Stimulated activated CD4-positive, alpha-beta T cell treated with anti-CD3 and anti-CD28 coated beads, Interleukin-2, amount 100 ng/mL, for 24 hours (primary cell): Measurements from ENCODE around the gene GZMM.

Experiments used
- DNase-seq, 2 donors: peaks; one replicate each; pipeline ENCODE4 v3.0.0-alpha.2; 2020

The GZMM gene

GRCh38 chr19:543910-544608 is at the start of gene GZMM:
Gene GZMM (plus strand): TSS chr19:544053. CDS start chr19:544072, 19 bp downstream.
- DNase-seq, result peak; percentile 74 to 76

GRCh38 chr19:494171-495080 is 49.4 kb upstream of the GZMM start:
- DNase-seq, result no peak

- DNase-seq, result no peak
Observed at GRCh38 chr19:495081-495401, 48.8 kb upstream of the GZMM start.

- DNase-seq, result peak; percentile 55 to 68
Observed at GRCh38 chr19:495402-496111, 48.3 kb upstream of the GZMM start.

- DNase-seq, result no peak
Observed at GRCh38 chr19:496112-496665, 47.7 kb upstream of the GZMM start, which contains the start of gene MADCAM1. Gene MADCAM1 (plus strand): TSS chr19:496486. CDS start chr19:496500, 14 bp downstream.

- no peak for DNase-seq
Observed at GRCh38 chr19:496986-497385, 46.9 kb upstream of the GZMM start.

GRCh38 chr19:497491-497868 is 46.4 kb upstream of the GZMM start:
- no peak for DNase-seq

- DNase-seq, result no peak
Observed at GRCh38 chr19:497869-498510, 45.9 kb upstream of the GZMM start.

GRCh38 chr19:498511-498891 is 45.4 kb upstream of the GZMM start:
- DNase-seq, result no peak

GRCh38 chr19:498977-499623 is 44.8 kb upstream of the GZMM start:
- no peak for DNase-seq

GRCh38 chr19:501646-502045 is 42.2 kb upstream of the GZMM start:
- DNase-seq, result no peak

- DNase-seq, result no peak
Observed at GRCh38 chr19:504616-505015, 39.2 kb upstream of the GZMM start.

GRCh38 chr19:506404-507285 is 37.2 kb upstream of the GZMM start:
- peak; percentile 91 to 95 for DNase-seq

GRCh38 chr19:507286-508203 is 36.3 kb upstream of the GZMM start, which contains the start of gene TPGS1:
Gene TPGS1 (plus strand): TSS chr19:507497. CDS start chr19:507507, 10 bp downstream.
- DNase-seq, result peak; percentile 80 to 85

- DNase-seq, result no peak
Observed at GRCh38 chr19:508204-509150, 35.4 kb upstream of the GZMM start.

- peak; percentile 95 to 96 for DNase-seq
Observed at GRCh38 chr19:510606-511100, 33.2 kb upstream of the GZMM start.

GRCh38 chr19:511101-511851 is 32.6 kb upstream of the GZMM start:
- peak; percentile 74 to 76 for DNase-seq
